ENCODE data around the gene GPD1L.
"Not testable (repeated sequence)": the region's sequence is repeated elsewhere in the genome, so short reads cannot be mapped to it uniquely, and the experiment has no call there.

The GPD1L gene

DNA sequence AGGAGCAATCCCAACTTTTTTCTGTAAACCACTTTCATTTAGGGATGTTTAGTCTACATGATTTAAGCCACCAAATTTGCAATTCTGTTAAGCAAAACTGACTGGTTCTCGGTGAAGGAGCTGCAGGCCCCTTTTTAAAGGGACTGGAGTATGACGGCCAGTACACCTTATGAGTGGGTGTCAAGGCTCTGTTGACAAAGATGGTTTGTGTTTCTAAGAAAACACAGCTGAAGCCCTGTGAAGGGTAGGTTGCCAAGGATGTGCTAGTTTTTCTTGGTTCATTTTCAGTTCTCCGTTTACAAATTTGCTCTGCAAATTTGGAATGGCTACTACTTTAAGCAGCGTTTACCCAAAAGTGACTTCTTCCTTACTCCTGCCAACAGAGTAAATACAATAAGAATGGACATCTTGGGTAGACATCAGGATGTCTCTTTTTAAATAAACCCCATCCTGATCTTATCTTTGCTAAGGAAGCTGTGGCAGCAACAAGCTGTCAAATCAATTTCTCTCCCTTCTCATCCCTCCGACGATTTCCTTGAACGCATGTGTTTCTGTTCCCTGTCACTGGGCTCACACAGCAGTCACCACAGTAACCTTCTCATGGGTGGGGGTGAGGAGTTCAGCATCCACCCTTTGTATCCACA is 73.8 kb downstream of the GPD1L start:
- DNase-seq (ENCODE audit: low read depth, low spot score), result no peak

DNA sequence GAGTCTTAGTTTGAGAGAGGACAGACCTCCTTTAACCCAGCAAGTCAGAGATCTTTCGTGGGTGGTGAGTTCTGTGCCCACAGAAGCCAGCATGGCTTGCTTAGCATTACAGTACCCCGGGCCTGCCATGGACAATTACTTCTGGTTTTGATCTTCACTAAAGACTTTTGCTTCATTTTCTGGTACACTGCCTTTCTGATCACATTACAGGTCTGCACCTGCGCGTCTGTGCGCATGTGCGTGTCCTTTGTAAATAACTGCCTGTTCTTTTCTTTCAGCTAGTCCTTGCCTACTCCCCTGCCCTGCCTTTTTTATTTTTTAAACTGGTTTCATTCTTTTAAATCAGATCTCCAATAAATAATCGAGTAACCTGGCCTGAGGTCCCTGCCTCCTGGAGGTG is 74.9 kb downstream of the GPD1L start:
- no peak for DNase-seq (ENCODE audit: low read depth, low spot score)

DNA sequence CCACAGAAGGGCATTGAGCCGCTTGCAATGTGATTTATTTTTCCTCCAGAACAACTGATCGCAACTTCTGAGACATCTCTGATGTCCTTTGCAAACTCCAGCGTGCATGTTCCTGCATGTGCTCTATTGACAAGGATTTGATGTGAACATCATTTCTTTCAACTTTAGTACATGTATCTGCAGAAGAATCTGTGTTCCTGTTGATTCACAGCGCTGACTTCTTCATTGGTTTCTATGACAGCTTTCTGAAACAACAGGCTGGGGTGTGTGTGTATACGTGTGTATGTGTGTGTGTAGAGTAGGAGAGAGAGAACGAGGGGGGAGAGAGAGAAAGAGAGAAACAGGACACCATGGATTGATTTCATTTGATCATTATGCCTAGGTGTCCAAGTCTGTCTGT is 75.4 kb downstream of the GPD1L start:
- no peak for DNase-seq (ENCODE audit: low read depth, low spot score)

DNA sequence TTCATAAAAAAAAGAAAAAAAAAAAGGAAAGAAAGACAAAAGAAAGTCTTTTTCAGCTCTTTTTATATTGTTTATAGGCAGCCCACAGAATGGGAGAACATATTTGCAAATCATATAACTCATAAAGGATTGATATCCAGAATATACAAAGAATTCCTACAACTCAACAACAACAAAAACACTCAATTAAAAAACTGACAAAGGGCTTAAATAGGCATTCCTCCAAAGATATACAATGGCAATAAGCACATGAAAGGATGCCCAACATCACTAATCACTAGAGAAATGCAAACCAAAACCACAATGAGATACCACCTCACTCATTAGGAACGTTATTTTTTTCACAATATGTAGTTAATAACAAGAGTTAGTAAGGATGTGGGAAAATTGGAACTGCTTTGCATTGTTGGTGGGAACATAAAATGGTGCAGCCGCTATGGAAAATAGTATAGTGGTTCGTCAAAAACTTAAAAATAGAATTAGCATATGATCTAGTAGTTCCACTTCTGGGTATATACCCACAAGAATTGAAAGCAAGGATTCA is 77.8 kb downstream of the GPD1L start:
- no peak for DNase-seq (ENCODE audit: low read depth, low spot score)

DNA sequence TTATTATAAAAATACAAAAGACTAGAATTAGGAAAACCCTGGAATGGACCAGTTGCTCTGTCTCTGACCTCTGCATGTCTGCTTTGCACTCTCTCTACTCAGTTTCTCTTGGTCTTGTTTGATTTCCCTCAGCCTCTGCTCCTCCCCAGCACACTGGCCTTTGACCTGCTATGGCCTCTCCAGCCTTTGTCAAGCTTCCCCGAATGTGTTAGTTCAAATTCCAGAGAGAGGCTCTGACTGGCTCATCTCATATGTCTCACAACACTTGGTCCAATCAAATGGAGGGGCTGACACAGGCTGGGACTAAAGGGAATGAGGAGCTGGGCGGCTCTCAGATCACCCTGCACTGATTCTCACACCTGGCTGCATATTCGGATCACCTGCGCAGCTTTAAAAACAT is 79.7 kb downstream of the GPD1L start:
- no peak for DNase-seq (ENCODE audit: low read depth, low spot score)

DNA sequence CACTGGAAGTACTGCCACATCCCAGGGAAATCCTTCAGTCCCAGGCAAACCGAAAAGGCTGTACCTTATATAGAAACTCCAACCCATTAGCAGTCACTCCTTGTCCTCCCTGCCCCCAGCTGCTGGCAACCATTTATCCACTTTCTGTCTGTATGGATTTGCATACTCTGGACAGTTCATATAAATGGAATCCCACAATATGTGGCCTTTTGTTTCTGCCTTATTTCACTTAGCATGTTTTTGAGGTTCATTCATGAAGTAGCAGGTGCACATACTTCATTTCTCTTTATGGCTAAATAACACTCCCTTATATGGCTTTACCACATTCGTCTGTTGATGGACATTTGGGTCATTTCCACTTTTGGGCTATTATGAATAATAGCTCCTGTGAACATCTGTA is 80.5 kb downstream of the GPD1L start:
- DNase-seq (ENCODE audit: low read depth, low spot score), result no peak

DNA sequence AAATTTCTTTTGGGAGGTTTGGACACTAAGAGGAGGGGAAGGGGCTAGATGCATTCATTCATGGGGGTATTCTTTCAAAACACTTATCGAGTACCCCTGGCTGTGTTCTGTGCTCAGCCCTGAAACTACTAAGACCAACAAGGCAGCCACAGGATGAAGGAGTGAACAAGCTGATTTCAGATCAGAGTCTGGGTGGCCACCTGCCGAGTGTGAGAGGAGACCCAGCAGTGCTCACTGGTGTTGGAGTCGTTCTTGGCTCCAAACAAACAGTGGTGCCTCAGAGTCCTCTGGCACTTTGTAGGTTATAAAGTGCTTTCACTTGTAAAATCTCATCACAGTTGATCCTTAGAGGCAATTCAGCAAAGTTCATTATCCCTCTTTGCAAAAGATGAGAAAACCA is 83.3 kb downstream of the GPD1L start:
- DNase-seq (ENCODE audit: low read depth, low spot score), result no peak

DNA sequence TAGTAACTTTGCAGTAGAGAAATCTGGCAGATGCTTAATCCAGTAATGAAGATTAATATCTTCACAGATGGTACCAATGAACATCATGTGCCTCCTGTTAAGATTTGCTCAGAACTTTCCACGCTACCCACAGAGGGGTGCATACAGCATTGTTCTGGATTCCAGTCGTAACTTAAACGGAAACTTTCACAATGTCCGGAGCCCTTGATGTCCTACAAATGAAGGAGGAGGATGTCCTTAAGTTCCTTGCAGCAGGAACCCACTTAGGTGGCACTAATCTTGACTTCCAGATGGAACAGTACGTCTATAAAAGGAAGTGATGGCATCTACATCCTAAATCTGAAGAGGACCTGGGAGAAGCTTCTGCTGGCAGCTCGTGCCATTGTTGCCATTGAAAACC is 84.1 kb downstream of the GPD1L start:
- not testable (repeated sequence) for DNase-seq (ENCODE audit: low read depth, low spot score)

DNA sequence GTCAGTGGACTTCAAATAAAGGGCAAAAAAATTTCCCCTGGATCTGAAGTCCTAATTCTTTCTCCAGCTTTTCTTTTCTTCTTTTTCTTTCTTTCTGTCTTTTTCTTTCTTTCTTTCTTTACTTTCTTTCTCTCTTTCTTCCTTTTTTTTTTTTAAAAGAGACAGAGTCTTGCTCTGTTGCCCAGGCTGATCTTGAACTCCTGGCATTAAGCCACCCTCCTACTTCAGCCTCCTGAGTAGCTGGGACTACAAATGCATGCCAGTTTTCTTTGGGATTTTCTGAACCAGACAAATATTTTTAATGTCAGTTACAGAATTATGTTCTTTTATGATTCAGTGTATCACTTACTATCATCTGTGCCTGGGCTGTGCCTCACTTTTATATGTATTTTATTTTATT is 86.7 kb downstream of the GPD1L start:
- DNase-seq (ENCODE audit: low read depth, low spot score), result no peak

DNA sequence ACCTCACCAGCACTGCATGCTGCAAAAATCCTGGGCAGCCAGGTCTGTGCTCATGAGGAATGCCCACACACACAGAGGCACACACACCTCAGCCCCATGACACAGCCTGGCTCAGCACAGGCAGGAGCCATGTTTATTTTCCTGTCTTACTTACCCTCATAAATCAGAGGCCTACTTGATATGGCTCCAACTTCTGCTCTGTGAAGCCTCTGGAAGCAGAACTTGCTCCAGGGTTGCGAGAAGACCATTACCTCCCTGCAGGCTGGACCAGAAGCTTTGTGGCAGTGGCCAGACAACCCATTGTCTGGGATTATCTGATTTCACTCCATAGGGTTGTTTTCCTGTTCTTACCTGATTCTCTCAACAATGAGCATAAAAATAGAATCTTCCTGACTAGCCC is 88.2 kb downstream of the GPD1L start:
- DNase-seq (ENCODE audit: low read depth, low spot score), result no peak

DNA sequence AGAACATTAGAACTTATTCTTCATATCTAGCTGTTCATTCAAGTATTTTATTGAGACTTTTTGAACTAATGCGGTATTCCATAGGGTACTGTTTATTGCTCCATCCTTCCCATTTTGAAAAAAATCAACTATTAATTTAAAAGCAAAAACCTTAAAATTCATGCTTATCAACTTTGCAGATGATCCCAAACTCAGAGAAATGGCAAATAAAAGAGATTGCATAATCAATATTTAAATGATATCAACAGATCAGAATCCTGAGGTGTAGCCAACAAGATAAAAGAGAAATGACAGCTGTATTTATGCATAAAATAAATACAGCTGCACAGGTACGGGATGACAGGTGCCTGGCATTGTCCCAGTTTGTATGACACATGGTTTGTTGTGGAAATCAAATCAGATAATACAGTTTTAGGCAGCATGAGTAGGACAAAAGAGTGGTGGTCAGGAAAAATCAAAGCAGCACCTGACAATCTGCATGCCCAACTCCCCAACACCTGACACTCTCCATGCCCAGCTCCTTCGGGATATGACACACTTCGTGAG is 89.6 kb downstream of the GPD1L start:
- no peak for DNase-seq (ENCODE audit: low read depth, low spot score)

DNA sequence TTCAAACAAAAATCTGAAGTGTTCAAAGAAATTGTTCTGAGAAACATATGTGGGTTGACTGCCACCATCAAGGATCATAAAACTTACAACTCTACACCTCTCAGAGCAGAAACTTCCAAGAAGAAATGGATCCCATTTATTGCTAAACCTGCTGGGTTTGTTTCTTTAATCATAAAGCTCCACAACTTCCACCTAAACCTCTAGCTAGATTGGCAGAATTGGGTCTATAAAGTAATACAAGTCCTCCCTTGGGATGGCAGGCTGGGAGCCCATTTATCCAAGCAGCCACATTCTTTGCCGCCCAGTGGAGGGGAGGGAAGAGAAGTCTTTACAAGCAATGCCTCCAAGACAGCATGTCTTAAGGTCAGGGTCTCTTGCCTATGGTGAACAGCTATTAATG is 91.6 kb downstream of the GPD1L start:
- no peak for DNase-seq (ENCODE audit: low read depth, low spot score)

DNA sequence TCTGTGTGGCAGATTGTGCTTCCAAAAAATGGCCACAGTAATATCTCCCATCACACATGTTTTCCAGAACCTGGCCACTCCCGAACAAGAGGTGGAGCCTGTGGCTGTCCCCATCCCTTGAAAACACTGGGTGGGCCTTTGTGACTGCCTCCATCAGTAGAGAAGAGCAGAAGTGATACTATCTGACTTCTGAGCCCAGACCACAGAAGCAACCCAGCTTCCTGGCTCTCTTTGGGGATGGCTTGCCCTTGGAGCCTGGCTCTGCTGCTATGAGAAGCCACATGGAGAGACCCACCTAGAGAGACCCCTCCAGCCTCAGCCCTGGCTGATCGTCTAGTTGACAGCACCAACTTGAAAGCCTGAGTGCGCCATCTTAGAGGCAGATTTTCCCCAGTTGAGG is 92.3 kb downstream of the GPD1L start:
- DNase-seq (ENCODE audit: low read depth, low spot score), result no peak

DNA sequence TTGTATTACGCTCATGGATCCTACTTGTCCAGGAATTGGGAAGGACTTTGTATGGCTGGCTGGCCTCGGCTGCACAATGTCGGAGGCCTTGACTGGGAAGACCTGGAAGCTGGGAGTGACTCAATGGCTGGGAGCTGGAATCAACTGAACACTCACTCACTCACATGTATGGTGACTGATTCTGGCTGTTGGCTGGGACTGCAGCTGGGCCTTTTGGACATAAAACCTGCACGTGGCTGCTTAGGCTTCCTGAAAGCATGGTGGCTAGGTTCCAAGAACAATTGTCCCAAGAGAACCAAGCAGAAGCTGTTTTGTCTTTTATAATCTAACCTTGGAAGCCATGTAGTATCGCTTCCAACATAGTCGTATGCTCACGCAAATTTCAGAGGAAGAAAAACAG is 94.1 kb downstream of the GPD1L start:
- no peak for DNase-seq (ENCODE audit: low read depth, low spot score)

DNA sequence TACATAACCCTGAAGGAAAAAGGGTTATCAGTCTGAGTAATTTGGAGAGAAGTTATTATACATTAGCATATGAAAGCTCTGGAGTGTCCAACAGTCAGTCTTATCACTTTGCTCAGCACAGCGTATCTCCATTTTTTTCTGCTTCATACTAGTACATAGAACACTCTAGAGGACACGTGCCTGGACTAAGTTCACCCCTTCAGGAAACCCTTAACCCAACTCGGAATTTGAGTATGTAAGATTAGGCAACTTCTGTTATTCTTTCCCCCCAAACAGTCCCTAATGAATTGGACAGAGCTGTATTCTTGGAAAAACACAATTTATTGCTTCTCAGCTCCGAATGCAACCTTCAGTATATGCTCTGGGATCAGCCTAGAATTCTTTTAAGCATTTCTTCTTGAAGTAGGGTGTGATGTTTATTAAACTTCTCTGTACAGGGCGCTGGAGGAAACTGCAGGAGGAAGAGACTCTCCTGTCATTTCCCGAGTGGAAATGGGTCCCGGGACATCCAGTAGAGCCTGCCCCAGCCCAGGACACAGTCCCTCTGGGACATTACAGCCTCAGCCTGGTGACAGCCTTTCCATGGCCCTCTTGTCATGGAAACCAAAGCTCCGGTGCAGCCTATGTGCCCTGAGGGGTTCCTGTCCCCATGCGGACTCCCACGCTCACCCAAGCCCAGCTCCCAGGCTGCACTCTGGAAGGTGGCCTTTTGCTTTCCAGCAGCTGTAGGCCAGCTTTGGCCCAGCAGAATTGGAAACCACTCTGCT is 94.8 kb downstream of the GPD1L start:
- no peak for DNase-seq (ENCODE audit: low read depth, low spot score)

DNA sequence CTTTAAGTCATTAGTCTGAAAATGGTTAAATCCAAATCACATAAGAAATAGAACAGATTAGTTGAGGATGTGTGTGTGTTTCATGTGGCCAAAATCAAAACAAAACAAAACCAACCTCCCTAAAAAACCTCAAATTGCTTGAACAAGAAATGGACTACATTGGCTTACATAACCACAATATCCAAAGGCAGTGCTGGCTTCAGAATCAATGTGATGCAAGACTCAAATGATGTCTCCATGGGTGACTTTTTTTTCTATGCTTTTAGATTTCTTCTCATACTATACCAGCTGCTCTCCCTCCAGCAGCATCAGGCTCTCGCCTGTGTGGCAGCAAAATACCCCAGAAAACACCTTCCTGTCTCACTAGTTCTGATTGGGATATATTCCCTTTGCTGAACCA is 96.1 kb downstream of the GPD1L start:
- no peak for DNase-seq (ENCODE audit: low read depth, low spot score)

DNA sequence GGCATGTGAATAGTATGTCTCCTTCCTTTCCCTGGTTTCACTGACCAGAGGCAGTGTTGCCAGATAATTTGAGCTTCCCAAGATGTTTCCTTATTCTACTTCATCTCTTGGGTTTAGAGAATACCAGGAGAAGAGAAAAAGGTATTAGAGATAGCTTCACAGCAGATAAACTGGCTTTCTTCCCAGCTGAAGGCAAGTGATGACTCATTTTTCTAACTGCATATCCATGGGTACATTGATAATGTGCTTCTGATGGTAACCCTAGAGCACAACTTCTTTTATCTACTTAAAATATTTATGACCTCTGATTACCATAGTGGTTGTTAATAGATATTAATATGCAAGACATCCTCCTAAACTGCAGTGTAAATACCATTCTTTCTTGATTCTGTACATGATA is 97.4 kb downstream of the GPD1L start:
- no peak for DNase-seq (ENCODE audit: low read depth, low spot score)

DNA sequence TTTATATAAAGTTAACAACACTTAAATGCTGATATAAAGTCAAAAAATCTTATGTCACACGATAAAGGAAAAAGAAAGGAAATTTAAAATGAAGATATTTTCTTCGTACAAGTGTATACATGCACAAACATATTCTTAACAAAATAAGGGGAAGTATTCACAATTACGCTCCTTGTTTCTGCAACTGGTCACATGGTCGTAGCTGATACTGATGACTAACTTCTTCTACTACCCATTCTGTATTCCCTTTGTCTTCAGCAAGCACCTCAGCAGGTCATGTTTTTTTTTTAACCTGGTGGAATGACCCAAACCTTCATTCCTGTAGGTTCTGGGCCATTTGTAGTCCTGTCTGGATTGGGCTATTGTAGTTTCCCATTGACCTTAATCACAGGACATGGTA is 102.0 kb downstream of the GPD1L start:
- no peak for DNase-seq (ENCODE audit: low read depth, low spot score)

DNA sequence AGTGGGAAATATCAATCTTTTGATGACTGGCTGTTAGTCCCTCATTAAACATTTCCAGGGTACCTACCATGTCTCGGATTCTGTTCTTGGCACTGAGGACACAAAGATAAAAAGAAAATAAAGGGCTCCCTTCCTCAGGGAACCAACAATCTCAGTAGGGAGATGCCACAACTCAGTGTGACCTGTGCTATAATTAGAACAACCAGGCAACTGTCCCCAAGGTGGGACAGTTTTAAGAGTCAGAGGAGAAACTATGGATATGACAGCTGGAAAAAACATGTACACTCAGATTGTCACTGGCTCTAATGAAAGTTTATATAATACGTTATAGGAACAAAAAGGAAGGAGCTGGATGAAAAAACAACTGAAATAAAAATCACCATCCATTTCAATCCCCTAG is 108.8 kb downstream of the GPD1L start:
- no peak for DNase-seq (ENCODE audit: low read depth, low spot score)

DNA sequence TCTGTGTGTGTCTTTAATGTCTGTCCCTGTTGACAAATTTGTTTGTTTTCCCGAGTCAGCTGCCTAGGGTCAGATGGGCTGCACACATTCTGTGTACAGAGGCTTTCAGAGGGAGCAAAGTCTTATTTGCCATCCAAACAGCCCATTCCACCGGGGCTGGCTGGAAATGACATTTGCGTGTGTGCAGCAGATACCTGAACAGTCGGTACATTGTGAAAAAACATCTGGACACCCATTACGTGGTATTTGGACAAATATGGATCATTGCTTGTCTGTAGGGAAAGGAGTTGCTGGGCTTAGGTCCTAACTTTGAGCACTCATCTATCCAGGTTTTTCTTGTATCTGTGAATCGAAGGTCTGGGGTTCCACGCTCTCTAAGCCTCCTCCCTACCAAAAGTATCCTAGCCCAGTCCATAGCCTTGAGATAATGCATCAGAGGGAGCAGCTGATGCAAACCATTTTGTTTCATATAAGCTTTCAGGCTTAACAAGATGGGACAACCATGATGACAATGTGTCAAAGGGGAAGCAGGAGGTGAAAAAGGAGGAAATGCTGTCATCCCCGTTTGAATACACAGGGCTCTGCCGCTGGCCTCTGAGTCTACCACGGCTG is 109.9 kb downstream of the GPD1L start:
- DNase-seq (ENCODE audit: low read depth, low spot score), result no peak

DNA sequence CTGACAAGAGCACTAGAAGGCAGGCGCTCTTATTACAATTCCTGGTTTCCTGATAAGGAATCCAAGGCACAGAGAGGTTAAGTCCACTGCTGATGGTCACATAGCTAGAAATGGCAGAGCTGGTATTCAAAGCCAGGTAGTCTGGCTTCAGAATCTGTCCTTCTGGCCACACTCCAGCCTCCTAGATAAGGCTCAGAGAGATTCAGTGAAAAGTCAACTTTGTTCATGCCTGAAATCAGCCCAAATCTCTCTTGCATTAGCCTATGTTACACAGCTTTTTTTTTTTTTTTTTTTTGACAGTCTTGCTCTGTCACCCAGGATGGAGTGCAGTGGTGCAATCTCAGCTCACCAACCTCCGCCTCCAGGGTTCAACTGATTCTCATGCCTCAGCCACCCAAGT is 110.9 kb downstream of the GPD1L start:
- no peak for DNase-seq (ENCODE audit: low read depth, low spot score)
